NOMO-1 treated with dmso at 0.1 percent for 144 hours (cell line): ENCODE data around the gene GMDS.
"Not testable (repeated sequence)": the region's sequence is repeated elsewhere in the genome, so short reads cannot be mapped to it uniquely, and the experiment has no call there.

ENCODE experiments used
- DNase-seq: peaks from one replicate; lab custom pipeline; 2025; ENCODE audit not compliant: unreplicated experiment; lab: John Stamatoyannopoulos, UW

GMDS gene

DNA sequence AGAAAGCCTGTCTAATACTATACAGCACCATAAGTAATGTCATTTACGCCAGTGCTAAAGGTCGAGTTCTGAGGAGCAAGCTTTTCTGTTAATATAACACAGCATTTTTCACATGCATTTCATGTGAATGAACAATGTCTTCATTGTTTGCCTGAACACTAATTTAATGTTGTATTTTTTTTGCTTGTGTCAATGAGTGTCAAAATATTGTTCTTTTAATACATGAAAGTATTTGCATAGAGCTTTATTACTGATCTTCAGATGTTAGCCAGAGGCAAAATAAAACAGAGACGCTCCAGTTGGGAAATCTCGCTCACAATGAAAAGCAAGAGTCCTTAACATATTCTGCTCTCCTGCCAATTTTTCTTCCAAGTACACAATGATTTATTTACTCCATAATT is 483.9 kb downstream of the GMDS start:
- no peak for DNase-seq

DNA sequence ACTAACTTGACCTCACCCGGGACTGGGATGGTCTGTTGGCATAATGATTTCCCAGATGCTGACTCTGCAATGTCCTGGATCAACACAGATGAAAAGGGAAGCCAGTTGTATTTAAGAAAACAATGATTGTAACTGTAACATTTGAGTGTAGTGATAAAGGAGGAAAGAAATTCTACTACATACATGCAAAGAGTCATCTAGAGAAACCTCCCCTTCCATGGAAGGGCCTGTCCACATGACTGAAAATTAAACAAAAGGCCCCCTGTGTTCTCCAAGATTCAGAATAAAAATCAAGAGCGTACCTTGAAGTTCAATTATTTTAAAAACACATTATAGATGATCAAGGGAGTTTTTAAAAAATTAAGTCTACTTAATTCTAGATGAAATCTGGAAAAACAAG is 484.5 kb downstream of the GMDS start:
- no peak for DNase-seq

DNA sequence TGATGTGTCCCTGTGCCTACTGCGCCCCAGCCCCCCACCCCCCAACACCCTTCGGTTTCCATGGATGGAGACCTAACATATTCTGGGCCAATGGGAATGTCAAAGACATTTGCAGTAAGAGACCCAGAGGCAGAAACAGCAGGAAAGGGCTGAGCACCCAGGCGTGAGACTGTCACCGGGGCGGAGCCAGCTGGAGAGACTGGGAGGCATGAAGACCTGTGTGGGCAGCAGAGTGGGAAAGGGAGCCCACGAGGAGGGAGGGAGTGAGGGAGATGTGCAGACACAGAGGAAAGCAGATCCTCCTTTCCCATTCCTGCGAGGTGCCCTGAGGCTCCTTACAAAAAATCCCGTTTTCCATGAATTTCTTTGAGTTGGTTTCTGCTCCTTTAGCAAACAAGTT is 485.5 kb downstream of the GMDS start:
- DNase-seq, result no peak

DNA sequence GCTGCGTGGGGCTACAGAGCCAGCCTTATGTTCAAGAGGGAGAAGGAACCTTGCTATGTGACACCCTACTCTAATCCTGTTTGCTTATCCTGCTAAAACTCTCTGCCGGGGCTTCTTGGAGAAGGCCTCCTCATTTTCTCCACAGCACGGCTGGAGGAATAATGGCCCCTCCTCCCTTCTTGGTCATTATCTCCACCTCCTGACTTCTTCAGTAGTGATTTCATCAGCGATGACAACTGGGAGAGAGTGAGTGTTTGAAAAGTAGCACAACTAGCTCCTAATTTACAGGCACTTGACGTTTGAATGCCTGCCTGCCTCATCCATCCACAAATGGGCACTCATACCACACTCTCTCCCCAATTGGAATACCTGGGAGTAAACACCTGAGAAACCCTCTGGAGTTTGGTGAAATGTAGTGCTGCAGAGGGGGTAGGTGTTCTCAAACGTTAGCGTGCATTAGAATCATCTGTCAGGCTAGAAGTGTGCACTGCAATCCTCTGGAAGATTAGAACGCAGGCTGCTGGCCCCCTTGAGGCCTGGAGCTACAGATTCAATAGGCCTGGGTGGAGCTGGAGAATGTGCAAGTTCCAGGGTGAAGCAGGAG is 487.2 kb downstream of the GMDS start:
- DNase-seq, result no peak

DNA sequence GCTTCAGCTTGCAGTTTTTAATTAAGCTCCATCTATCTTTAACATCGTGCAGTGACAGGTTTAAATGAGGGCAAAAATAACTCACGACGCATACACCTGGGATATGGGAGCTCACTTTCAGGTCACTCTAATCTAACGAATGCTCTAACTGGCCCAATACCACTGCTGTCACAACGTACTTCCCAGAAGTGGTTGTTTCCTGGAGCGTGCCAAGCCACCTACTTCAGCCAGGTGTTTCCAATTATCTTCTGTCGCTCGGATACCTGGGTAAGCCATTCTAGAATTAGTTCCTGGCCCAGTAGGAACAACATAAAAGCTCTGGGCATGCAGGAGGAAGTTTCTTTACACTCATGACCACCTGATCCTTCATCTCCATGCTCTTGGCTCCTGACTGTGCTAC is 488.3 kb downstream of the GMDS start:
- DNase-seq, result no peak

DNA sequence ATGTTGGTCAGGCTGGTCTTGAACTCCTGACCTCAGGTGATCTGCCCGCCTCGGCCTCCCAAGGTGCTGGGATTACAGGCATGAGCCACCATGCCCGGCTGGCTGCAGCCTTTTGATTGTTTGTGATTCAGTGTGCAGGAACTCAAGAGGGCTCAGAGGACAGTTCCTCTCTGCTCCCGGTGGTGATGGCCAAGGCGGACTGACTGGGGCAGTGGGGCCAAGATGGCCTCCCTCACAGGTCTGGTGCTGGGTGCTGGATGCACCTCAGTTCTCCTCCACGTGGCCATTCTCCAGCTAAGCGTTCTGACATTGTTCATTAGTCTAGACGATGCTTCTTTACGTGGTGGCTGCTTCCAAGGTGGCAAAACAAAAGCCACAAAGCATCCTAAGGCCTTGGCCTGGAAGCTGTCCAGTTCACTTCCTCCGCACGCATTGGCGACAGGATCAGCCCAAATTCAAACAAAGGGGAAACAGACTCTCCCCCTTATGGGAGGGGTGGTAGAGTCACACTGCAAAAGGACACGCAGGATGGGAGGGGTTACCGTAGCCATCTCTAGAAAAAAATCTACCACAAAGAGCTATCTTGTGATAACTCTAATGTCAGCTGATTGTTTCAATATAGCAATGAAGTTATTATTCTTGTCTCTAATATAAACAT is 488.8 kb downstream of the GMDS start:
- no peak for DNase-seq

DNA sequence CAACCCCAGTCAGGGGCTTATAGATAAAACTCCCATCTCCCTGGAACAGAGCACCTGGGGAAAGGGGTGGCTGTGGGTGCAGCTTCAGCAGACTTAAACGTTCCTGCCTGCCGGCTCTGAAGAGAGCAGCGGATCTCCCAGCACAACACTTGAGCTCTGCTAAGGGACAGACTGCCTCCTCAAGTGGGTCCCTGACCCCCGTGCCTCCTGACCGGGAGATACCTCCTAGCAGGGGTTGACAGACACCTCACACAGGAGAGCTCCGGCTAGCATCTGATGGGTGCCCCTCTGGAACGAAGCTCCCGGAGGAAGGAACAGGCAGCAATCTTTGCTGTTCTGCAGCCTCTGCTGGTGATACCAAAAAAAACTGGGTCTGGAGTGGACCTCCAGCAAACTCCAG is 494.3 kb downstream of the GMDS start:
- DNase-seq, result not testable (repeated sequence)

DNA sequence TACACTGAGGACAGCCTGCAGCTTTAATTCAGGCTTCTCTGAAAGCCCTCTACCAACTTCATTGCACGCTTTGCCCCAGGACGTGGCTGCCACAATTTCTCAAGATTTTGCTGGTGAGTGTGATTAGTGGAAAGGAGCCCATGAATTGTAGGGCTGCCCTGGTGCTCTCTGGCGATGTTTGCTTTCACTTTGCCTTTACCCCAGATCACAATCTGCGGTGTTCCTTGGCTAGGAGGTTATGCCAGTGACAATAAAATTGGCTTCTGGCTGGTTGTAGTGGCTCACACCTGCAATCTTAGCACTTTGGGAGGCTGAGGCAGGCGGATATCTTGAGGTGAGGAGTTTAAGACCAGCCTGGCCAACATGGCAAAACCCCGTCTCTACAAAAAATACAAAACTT is 496.4 kb downstream of the GMDS start:
- DNase-seq, result no peak

DNA sequence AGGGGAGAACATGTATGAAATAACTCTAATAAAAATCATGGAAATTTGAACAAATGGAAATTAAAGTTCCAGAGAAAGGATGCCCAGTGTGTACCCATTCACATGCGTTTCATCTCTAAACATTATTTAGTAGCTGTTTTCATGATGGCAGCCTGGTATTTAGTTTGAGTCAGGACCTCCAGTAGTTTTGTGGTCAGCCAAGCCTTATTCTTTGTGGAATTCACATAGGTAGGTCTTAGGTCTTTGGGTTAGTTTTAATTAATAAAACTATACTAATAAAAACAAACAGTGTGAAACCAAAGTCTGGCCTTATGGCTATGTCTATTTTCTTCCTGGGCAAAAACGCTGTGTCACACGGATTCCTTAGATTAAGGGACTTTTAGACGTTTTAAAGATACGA is 497.9 kb downstream of the GMDS start:
- no peak for DNase-seq

DNA sequence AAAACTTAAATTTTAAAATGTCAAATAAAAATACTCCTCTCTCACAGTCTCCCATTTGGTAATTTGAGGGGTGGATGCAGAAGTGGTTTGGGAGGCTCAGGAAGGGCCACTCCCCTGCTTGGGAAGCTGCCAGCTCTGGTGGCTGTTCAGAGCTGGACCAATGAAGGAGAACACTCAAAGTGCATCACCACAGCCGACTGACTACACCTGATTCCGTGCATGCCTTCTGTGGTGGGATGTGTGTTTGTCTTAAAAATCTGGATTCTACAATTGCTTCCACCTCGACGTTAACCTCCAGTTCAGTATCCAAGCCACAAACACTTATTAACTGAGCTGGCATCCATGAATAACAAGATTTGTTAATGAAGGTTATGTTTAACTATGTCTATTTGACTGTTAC is 498.4 kb downstream of the GMDS start:
- no peak for DNase-seq

DNA sequence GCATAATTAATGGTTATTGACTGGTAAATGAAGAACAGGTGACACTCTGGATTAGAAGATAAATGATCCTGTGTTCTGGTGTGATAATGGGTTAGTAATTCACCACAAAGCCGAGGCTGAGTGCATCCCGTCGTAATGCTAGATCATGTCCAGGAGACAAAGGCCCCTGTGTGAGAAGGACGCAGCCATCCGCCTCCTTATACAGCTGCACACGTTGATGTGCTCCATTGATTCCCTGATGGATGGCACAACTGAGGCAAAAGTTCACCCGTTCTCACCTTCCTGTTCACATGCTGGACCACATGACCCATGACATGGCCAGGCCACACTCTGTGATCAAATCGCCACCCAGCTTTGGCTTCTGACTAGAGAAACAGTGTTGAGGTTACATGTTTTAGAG is 499.6 kb downstream of the GMDS start:
- DNase-seq, result no peak

DNA sequence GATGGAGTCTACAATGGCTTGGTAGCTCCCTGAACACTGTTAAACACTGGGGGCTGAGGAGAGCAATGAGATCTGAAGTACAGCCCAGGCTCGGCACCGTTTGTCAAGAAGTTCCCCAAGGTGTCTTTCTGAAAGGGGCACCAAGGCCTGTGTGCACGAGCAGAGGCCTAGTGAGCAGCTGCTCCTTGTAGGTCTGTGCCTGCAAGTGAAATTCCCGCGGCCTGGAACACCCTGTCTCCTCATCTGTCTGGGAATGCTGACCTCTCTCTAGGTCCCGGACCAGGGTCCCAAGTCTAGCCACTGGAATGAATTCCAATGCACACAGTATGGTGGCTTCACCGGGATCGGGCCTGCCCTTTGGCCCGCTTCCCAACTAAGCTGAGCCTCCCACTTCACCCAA is 500.9 kb downstream of the GMDS start:
- no peak for DNase-seq

DNA sequence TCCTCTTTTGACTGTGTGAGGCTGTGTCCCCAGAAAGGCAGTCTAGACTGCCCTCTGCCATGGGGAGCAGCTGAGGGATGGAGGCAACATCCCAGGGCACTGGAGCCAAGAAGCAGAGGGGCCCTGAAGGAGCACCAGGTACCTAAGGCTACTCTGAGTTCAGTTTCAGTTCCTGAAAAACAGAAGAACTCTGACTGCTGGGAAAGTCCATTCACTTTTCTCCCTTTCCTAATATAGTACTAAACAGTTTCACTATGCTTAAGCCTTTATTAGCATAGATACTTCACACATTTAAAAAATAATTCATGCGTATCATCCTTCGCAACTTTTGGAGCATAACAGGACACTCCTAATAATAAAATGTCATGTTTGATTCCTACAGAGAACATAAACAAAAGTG is 505.7 kb downstream of the GMDS start:
- DNase-seq, result peak; percentile 11

DNA sequence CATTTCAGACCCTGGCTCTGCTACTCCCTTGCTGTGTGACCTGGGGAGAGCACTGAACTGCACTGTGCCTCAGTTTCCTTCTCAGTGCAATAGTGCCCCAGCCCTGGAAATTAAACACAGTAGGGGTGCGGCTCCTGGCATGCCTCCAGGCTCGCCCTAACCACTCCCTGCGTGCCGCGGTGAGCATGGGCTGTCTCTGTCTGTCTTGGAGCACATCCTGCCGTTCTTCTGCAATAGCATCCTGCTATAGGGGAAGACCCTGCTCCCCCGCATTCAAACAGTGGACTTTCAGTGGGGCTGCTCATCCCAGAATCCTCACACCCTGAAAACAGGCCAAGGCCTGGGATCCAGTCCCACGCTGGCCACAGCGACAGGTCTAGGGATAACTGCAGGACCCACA is 506.2 kb downstream of the GMDS start:
- no peak for DNase-seq

DNA sequence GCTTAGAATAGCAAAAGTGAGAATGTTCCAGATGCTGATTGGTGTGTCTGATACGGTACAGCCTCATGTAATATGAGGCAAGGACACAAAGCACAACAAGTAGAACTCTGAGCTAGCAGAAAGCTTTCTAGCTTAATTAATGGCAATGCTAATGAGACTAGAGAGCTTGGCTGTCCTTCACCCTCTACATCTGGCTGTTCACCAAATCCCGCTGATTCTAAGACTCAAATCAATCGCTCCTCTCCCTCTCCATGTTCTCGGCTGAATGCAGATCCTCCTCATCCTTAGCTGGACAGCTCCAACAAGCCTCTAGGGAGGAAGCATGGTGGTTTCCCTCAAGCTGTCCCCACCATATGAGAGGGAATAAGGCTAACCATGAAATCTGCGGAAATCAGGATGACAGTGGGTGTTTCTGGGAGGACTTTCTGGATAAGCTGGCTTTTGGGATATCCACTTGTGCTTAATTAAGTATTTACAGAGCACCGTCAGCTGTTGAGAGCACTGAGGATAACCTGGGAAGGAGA is 506.8 kb downstream of the GMDS start:
- no peak for DNase-seq

DNA sequence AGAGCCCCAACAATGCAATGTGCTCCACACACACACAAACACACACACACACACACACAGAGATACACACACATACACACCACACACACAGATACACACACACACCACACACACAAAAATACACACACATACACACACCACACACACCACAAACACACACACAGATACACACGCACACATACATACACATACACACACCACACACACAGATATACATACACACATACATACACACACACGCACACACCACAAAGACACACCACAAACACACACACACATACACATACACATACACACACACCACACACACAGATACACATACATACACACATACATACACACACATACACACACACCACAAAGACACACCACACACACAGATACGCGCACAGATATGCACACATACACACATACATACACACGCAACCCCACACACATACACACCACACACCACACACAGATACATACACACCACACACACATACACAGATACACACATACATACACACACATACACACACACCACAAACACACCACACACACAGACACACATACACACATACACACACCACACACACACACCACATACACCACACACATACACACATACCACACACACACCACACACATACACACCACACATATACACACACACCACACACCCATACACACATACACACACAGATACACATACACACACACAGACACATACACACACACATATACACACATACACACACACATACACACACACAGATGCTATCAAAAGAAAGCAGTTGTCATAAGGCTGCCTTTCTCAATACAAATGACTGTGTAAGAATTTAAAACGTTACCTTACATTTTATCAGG is 507.7 kb downstream of the GMDS start:
- DNase-seq, result no peak

DNA sequence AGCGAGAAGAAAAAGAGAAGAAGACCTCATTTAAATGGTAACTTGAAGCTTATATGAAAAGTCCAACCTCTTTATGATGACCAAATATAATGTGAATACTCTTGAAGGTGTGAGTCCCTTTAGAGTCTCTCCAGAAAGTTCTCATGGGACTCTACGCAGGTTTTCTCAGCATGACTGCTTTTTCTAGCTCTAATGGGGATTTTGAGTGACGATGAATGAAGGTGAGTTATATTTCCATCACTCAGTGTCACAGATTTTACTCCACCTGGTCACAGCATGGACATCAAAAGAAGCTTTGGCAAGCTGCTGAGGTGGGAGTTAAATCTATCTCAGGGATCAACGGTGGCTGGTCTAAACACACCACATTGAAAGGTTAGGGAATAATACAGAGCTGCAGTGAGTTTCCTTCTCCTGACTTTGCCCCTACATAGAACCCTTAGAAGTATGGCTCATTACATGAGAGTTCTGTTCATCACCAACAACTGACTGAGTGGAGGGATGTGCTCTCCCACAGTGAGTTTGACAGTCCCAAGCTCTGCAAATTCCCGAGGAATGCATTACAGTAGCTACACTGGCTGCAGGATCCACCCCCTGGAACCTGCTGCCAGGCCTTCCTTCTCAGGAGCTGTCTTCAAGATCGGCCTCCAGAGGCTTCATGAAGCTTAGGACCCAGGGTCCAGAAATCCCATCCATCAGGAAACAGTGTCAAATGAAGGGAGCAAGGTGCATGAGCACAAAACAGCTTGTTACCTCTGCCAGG is 508.9 kb downstream of the GMDS start:
- DNase-seq, result no peak

DNA sequence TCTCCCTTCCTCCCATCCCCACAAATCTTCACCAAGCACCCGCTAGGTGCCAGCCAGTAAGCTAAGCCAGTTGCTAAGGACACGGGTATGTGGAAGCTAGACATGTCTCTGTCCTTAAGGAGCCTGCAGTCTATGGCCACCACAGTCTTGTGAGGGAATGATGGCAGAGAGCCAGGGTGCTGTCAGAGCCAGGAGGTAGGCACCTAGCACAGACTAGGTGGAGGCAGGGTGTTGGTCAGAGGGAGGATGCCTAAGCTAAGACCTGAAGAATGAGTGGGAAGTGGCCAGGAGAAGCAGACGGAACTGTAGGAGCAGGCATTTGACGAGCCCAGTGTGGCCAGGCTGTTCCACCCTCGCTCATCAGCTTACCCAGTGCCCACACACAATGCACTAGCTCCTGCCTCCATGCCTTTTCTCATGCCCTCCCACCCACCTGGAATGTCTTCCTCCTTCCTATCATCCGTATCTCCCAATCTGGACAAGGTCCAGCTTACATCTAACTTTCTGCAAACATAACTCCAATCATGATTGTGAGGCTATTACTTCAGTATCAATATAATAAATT is 510.1 kb downstream of the GMDS start:
- no peak for DNase-seq

DNA sequence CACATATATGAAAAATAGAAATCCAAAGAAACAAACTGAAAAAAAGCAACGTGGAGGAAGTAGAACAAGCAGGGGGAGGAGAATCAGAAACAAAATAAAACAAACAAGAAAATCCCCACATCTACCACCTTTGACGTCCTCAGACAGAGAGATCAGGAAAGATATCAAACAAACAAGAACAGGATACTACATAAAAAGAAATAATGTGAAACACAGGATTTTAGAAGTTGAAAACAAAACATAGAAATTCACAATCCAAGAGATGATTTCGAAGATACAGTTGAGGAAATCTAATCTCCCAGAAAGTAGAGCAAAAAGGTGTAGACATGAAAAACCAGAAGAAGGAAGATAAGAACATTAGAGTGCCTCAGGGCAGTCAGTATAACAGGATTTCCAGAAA is 514.5 kb downstream of the GMDS start:
- DNase-seq, result no peak

DNA sequence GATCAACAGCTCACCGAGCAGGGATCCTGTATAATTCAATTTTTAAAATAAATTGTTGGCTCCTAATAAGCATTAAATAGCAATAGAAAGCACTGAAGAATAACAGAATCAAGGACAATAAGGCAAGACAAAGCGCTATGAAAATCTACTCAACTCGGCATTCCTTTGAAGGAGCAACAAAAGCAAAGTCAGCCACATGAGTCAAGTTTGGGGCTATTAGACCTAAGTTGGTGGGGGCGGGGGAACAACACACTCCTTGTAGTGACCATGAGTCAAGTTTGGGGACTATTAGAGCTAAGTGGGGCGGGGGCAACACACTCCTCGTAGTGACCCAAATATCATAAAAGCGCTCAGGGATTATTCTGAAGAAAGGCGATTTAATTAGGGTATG is 515.7 kb downstream of the GMDS start:
- no peak for DNase-seq

DNA sequence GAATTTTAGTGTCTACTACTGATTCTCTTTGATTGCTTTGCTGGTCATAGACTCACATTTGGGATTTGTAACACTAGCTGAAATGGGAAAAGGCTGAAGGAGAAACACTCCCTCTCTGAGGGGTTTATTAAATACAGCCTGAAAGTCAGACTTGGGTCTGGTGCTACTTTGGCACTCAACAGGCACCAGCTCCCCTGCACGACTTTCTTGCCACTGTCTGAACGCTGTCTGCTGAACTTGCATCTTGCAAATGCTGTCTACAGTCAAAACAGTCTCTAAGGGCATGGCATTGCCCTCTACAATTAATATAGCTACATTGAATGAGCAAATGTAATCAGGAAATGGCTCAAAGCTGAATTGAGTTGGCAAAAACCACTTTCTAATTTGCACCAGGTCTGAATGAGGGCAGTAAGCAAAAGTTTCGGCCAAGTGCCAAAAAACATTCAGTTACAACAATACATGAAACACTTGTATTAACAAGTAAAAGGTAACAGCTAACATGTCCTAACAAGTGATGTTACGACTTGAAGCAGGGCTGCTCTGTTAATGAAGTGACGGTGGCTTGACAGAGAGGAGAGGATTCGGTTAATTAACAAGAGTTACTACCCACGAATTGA is 516.2 kb downstream of the GMDS start:
- no peak for DNase-seq
